A673 (cell line): Measurements from ENCODE around the gene NUP188. TPM values are rescaled to one million over a fixed set of nuclear protein-coding genes. Genes with fewer than 3 reads are reported as not detected.

Source experiments
- BruUV-seq: library from RNA; stranded (reverse); fragments of 400-500 nt; replicated peaks from 2 replicates; lab custom pipeline; 2021; lab: Mats Ljungman, UMichigan
- CTCF ChIA-PET: fragments of 300-600 bp; sonication (Branson Sonifier 250); formaldehyde crosslinking; loops from one replicate; lab custom pipeline; 2022; ENCODE audit warnings: antibody characterized with exemption; lab: Charles Lee
- POLR2A ChIA-PET: fragments of 300-600 bp; sonication (Branson Sonifier 250); formaldehyde crosslinking; loops from one replicate; lab custom pipeline; 2022; ENCODE audit warnings: antibody characterized with exemption; ENCODE audit not compliant: low non-redundant PET; lab: Charles Lee
- DNase-seq: peaks from one replicate; pipeline ENCODE4 v3.0.0-alpha.2; 2015; ENCODE audit warnings: low spot score
- H3K27ac ChIP-seq: fragments of 200-600 bp; sonication (generic); 2 replicates; pipeline ENCODE4 v1.5.1; 2016; ENCODE audit warnings: mixed run types, low read depth, mild to moderate bottlenecking, mixed read lengths, antibody characterized with exemption, low read length; ENCODE audit not compliant: poor library complexity, severe bottlenecking
- H3K27me3 ChIP-seq: fragments of 200-600 bp; sonication (generic); replicated peaks from 2 replicates; pipeline ENCODE4 v1.6.1; 2017; ENCODE audit warnings: mixed run types, low read depth, mild to moderate bottlenecking, mixed read lengths, antibody characterized with exemption, low read length; ENCODE audit not compliant: insufficient read depth, poor library complexity
- H3K36me3 ChIP-seq: fragments of 200-600 bp; sonication (generic); 2 replicates; pipeline ENCODE4 v1.6.1; 2016; ENCODE audit warnings: mixed run types, mild to moderate bottlenecking, mixed read lengths, antibody characterized with exemption, low read length; ENCODE audit not compliant: insufficient read depth, poor library complexity, severe bottlenecking
- H3K4me1 ChIP-seq: fragments of 200-600 bp; sonication (generic); 2 replicates; pipeline ENCODE4 v1.6.1; 2017; ENCODE audit warnings: mixed run types, mild to moderate bottlenecking, mixed read lengths, antibody characterized with exemption, low read length; ENCODE audit not compliant: insufficient read depth, poor library complexity, severe bottlenecking
- H3K4me3 ChIP-seq: fragments of 200-600 bp; sonication (generic); 2 replicates; pipeline ENCODE4 v1.5.1; 2016; ENCODE audit warnings: low read depth, mixed run types, mild to moderate bottlenecking, mixed read lengths, low read length; ENCODE audit not compliant: poor library complexity, severe bottlenecking
- H3K9me3 ChIP-seq: fragments of 200-600 bp; sonication (generic); 2 replicates; pipeline ENCODE4 v1.6.1; 2016; ENCODE audit warnings: mixed run types, low read depth, mild to moderate bottlenecking, mixed read lengths, antibody characterized with exemption, low read length; ENCODE audit not compliant: poor library complexity, severe bottlenecking
- EZH2 ChIP-seq: fragments of 200-600 bp; sonication (generic); IDR thresholded peaks from 2 replicates; pipeline ENCODE4 v1.6.1; 2017; ENCODE audit warnings: borderline replicate concordance, low read depth, mild to moderate bottlenecking, mixed read lengths, antibody characterized with exemption, low read length; ENCODE audit not compliant: poor library complexity, severe bottlenecking
- intact Hi-C: fragments of 100-400 bp; cut with micrococcal nuclease; formaldehyde crosslinking; loops from one replicate; pipeline ENCODE4 v1.10.0; 2022; ENCODE audit not compliant: unreplicated experiment
- total RNA-seq: library from RNA; stranded (reverse); gene quantifications from 2 replicates; pipeline ENCODE4 v1.2.3, GENCODE V29; 2021
- TF ChIP-seq, protein P1 (sequence below): fragments of 300-800, 200-600 bp; sonication (generic); conservative IDR thresholded peaks from 2 replicates; pipeline ENCODE4 v1.5.1; 2017; ENCODE audit warnings: low read depth, mild to moderate bottlenecking, antibody characterized with exemption, low read length, moderate library complexity, mixed read lengths

NUP188 gene
- total RNA-seq, 1 experiment from 2014 or later = 170 TPM

DNA sequence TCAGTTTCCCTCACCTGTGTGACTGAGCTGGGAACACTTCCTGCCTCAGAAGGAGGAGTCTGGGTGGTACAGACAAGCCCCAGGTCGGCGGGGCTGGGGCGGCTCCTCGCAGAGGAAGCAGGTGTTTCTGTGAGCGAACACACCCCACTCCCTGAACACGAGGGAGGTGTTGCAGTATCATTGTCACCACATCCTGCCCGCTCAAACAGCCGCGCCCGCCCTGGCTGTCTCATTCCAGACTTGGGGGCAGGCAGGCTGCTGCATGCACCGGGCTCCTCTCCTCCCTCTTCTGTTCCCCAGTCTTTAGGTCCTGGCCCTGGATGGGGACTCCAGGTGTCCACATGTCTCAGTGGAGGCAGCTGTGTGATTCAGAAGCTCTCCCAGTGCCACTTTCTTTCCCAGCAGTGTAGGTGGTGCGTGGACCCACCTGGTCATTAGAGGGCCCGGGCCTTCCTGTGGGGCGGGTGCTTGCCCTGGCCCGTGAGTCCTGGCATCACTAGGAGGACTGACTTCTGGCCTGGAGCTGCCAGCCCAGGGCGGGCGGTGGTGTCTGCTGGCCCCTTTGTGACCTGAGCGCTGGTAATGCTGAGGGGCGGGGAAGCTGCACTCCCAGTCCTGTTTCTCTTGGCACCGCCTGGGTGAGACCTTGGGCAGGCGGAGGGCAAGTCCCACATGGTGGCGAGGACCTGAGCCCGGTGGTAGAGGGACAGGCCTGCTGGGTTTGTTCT is 45.0 kb upstream of the NUP188 start:
- H3K36me3 ChIP-seq = peaks cover 8% of the 10 kb centered on the region
- no peak for DNase-seq
- ChIA-PET CTCF (no interaction called here), POLR2A (no interaction called here)
- no peak overlapping the region for H3K4me3 ChIP-seq
- TF ChIP-seq, protein P1, sequence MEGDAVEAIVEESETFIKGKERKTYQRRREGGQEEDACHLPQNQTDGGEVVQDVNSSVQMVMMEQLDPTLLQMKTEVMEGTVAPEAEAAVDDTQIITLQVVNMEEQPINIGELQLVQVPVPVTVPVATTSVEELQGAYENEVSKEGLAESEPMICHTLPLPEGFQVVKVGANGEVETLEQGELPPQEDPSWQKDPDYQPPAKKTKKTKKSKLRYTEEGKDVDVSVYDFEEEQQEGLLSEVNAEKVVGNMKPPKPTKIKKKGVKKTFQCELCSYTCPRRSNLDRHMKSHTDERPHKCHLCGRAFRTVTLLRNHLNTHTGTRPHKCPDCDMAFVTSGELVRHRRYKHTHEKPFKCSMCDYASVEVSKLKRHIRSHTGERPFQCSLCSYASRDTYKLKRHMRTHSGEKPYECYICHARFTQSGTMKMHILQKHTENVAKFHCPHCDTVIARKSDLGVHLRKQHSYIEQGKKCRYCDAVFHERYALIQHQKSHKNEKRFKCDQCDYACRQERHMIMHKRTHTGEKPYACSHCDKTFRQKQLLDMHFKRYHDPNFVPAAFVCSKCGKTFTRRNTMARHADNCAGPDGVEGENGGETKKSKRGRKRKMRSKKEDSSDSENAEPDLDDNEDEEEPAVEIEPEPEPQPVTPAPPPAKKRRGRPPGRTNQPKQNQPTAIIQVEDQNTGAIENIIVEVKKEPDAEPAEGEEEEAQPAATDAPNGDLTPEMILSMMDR = no peak
- no peak for TF ChIP-seq EZH2
- H3K27ac ChIP-seq = no peak overlapping the region
- intact Hi-C loops = no loop called here
- H3K27me3 ChIP-seq = no peaks in the 10 kb centered on the region
- no peaks in the 10 kb centered on the region for H3K9me3 ChIP-seq
- no TSS peak for BruUV-seq
- H3K4me1 ChIP-seq = no peaks in the 10 kb centered on the region

DNA sequence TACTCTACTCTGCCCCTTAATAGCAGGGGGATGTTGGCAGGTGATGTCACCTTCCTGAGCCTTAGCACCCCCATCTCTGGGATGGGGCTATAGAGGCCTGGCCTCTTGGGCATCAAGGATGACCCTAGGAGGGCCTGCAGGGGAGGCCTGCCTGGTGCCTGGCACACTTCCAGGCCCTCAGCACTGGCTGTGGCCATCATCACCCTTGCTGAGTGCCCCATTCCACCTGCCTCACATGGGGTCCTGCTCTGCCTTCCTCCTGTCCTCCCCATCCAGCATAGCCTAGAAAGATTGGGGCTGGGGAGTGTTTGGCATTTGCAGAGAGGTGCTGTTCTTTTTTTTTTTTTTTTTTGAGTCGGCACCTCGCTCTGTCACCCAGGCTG is 44.4 kb upstream of the NUP188 start:
- Histone ChIP-seq H3K27ac (no peak overlapping the region), H3K4me3 (no peak overlapping the region), H3K36me3 (peaks cover 14% of the 10 kb centered on the region), H3K27me3 (no peaks in the 10 kb centered on the region), H3K9me3 (no peaks in the 10 kb centered on the region), H3K4me1 (no peaks in the 10 kb centered on the region)
- BruUV-seq = no TSS peak
- POLR2A ChIA-PET = no interaction called here
- TF ChIP-seq, protein P1 = no peak
- DNase-seq = no peak
- intact Hi-C loops = no loop called here
- CTCF ChIA-PET = no interaction called here

DNA sequence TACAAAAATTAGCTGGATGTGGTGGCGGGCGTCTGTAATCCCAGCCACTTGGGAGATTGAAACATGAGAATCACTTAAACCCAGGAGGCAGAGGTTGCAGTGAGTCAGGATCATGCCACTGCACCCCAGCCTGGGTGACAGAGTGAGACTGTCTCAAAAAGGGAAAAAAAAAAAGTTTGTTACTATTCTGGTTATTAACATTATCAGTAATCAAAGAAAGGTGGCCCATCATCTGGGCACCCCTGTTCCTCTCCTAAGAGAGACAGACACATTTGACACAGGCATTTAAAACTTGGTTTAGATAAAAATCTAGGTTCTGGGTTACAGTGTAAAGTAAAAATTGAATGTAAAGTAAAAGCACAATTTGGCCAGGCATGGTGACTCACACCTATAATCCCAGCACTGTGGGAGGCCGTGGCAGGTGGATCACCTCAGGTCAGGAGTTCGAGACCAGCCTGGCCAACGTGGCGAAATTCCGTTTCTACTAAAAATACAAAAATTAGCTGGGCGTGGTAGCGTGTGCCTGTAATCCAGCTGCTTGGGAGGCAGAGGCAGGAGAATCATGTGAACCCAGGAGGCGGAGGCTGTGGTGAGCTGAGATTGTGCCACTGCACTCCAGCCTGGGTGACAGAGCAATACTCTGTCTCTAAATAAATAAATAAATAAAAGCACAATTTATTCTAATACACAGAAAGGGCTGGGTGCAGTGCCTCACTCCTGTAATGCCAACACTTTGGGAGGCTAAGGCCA is 43.5 kb upstream of the NUP188 start:
- BruUV-seq = no TSS peak
- CTCF ChIA-PET = no interaction called here
- Histone ChIP-seq H3K4me1 (no peaks in the 10 kb centered on the region), H3K27me3 (no peaks in the 10 kb centered on the region), H3K4me3 (no peak overlapping the region), H3K27ac (no peak overlapping the region), H3K36me3 (peaks cover 18% of the 10 kb centered on the region), H3K9me3 (no peaks in the 10 kb centered on the region)
- TF ChIP-seq, protein P1 = no peak
- no peak for TF ChIP-seq EZH2
- POLR2A ChIA-PET = no interaction called here
- intact Hi-C loops = no loop called here
- no peak for DNase-seq
